GM18498 (cell line): ENCODE data around the gene FASTK.

Experiments used
- ATAC-seq: cut with Tn5 transposase; IDR thresholded peaks from one replicate; pipeline ENCODE4 v1.9.1; 2021; ENCODE audit warnings: mild to moderate bottlenecking, moderate library complexity; ENCODE audit not compliant: unreplicated experiment

The FASTK gene

DNA sequence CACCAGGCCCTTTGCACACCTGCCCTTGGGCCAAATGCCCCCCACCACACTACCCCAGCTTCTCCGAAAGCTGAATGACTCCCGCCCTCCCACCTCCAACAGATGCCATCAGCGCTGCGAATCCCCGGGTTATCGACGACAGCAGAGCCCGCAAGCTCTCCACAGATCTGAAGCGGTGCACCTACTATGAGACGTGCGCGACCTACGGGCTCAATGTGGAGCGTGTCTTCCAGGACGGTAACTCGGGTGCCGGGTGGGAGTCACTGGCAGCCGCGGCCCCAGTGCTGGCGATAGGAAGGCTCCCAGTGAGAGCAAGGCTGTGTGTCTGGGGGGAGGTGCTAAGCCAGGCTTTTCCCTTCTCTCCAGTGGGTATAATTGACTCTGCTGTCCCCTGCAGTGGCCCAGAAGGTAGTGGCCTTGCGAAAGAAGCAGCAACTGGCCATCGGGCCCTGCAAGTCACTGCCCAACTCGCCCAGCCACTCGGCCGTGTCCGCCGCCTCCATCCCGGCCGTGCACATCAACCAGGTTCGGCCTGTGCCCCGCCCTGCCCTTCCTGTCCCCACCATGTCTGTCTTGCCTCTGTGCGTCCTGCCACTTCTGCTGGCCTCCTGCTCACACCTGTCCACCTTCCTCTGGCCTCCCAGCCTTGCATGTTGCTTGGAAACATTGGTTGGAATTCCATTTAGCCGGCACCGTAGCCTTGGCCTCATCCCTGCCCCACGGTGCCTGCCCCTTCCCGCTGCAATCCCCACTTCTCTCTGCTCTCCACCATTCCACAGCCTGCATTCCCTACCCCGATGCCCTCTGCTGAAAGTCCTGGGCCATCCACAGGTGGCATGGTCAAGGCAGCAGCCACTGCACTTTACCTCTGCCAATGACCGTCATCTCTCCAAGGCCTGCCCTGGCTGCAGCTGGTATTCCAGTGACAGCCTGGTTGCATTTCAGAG is 37.8 kb upstream of the FASTK start:
- no peak for ATAC-seq

DNA sequence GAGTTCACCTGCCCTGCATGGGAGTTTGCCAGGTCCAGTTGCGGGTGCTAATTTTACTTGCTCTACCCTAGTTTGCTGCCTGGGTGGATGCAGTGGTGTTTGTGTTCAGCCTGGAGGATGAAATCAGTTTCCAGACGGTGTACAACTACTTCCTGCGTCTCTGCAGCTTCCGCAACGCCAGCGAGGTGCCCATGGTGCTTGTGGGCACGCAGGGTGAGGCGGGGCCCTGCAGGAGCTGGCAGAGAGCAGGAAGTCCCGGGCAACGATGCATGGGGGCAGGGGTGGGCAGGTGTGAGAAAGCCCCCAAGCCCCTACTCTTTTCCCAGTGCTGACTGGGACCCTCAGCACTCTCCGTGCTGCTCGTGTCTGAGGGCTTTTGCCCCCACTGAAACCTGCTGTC is 37.0 kb upstream of the FASTK start:
- no peak for ATAC-seq

DNA sequence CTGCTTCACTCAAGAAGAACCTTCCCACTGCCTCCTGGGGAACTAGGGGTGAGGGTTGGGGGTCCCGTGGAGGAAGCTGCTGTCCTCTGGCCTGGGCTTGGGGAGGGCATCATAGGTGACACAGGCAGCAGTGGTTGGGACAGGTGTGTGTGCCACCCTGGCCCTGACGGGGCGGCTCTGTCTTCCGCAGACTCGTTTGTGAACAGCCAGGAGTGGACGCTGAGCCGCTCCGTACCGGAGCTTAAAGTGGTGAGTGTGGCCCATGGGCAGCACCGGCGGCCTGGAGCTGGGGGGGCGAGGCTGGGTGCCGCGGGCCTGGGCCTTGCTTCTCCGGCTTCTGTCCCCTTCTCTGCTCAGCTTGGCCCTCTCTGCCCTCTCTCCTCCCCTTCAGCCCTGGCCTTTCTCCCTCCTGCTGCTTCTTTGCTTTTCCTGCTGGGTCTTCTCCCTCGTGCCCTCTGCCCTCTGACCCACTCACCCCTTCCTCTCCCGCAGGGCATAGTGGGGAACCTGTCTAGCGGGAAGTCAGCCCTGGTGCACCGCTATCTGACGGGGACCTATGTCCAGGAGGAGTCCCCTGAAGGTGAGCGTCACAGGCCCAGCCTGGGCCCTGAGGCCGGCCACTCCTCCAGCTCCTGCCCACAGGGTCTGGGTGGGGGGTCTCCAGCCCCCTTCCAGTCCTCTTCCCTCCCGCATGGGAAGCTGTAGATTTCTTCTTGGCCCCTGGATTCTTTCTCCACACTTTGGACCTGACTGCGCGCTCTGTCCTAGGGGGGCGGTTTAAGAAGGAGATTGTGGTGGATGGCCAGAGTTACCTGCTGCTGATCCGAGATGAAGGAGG is 36.2 kb upstream of the FASTK start:
- no peak for ATAC-seq

DNA sequence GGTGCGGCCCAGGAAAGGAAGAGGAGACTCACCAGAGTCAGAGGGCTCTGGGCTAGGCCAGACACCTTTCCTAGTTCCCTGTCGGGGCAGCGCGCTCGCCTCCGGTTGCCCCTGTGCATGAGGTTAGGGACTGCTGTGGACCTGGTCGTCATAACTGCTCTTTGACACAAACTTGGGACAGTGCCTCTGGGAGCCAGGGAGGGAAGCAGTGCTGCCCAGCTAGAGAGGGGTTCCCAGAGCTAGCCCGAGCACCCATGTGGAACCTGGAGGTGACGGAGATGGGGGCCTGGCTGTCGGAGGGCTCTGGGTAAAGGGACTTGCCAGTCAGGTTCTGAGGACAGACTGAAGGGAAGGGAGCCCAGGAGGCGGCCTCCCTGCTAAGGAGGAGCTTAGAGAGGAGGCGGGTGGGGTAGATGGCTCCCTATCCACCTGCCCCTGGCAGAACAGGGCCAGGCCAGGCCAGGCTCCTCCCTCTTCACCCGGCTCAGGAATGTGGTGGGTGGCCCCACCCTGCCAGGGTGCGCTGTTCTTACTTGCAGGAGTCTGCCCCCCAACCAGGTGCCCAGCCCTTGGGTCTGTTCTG is 35.3 kb upstream of the FASTK start:
- ATAC-seq: no peak

DNA sequence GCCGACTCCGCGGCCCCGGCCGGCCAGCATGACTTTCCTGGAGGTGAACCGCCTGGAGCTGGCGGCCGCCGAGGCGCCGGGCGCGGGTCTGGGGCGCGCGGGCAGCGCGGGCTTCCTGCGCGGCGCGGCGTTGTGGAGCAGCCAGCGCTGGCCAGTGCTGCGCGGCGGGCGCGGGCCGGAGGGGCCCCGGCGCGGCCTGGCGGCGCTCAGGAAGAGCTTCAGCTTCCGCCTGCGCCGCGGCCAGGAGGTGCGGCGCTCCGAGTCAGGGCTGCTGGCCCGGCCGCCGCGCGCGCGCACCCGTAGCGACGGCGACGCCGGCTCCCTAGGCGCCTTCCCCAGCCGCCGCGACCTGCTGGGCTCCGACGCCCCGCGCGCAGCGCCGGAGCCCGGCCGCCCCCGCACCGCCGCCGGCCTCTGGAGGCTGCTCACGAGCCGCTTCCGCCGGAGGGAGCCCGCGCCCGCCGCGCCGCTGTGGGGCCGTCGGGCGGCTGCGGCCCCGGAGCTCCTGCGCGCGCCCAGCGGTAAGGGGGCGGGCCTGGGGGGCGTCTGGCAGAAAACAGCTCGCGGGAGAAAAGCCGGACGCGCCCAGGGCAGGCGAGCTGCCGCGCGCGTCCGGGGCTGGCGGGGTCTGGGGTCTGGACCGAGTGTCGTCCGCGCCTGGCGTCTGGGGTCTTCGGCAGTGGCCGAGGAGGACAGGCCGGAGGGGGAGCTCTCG is 34.7 kb upstream of the FASTK start:
- ATAC-seq: no peak

DNA sequence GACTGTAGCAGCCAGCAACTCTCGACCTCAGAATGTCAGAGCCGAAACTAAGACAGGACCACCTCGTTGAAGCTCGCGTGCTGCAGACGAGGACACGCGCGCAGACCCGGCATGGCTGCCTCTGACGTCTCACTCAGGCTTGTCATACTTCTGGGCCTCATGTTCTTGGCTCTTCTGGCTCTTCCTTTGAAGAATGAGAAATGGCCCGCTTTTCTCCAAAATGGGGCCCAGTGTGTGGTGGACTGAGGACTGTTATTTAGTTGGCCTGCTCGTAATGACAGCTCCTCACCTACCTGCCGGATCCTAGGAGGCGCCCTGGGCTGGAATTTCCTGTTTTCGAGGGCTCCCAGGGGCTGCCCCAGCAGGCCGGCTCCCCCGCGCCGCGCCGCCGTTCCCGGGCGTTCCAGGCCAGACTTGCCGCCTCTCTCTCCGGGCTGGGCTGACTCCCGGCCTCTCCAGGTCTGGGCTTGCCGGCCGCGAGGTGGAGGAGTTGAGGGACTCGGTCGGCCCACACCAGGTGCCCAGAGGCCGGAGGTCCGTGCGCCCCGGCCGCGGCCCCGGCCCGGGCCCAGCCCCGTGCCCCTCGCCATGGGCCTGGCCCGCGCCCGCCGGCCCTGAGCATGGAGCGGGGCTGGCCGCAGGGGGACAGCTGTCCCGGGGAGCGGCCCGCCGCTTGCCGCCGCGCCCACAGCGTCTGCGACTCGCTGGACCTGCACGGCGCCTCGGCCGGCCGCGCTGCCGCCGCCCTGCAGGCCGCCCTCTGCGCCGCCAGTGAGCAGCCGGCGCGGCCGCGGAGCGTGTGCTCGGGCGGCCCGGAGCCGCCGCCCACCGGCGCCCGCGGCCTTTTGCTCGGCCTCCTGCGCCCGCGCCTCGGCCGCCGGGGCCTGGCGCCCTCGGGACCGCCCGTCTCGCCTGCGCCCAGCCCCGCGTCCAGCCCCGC is 33.8 kb upstream of the FASTK start:
- no peak for ATAC-seq

DNA sequence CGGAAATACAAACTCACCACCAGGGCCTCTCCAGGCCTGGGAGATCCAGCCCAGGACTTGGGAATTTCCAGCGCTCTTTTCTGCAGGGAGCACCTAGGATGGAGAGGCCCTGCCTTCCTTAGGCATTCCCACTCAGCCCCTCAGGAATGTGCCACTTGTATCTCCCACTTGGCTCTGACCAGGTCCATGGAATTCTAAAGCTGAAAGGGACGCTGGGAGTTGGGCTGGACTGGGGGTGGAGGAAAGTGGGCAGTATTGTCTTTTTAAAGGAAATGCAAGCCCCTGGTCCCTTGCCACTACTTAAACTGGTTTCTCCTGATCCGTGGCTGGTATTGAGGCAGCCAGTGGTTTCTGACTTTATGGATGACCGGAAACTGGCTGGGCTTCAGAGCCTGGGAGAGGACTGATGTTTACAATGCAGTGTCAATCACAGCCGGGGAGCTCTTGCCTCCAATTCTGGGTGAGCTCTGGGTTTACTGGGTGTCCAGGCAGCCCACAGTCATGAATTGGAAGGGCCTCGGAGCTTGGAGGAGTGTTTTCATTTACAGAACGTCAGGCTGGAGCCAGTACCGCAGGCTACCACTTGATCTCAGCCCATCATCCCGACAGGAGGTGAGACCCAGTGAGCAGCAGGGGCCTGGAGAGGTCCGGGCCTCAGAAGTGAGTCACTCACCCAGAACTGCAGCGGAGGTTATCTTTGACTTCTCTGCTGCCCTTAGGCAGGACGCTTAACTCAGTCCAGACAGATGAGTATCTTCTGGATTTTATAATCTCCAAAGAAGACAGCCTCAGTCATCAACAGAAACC is 32.9 kb upstream of the FASTK start:
- no peak for ATAC-seq

DNA sequence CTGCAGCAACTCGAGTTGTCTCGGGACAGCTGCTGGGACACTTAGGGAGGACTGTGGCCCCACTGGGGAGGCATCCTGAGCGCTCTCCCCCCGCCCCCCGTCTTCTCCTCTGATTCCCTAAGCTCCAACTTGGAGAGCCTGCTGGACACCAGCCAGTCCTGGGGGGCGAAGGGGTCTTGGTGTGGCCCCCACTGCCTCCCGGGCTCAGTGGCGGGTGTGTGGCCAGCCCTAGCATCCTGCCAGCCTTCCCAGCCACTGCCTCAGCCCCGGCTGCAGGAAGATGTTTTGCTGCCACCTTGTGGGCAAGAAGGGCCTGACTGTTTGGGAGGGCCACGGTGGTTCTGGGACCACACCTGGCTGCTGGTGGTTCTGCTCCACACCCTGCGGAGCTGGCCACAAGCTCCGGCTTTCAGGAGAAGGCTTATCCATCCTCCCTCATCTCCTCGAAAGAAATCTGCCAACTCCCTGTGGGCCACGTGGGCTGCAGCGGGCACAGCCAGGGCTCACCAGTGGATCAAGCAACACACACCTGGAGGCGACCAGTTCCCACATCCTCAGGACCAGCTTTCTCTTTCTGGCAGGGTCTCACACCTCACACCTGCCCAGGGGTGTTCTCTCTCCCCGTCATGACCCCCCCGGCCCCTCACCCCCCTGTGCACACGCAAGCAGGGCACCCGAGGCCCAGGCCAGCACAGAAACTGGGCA is 30.5 kb upstream of the FASTK start:
- ATAC-seq: peak; percentile 76

DNA sequence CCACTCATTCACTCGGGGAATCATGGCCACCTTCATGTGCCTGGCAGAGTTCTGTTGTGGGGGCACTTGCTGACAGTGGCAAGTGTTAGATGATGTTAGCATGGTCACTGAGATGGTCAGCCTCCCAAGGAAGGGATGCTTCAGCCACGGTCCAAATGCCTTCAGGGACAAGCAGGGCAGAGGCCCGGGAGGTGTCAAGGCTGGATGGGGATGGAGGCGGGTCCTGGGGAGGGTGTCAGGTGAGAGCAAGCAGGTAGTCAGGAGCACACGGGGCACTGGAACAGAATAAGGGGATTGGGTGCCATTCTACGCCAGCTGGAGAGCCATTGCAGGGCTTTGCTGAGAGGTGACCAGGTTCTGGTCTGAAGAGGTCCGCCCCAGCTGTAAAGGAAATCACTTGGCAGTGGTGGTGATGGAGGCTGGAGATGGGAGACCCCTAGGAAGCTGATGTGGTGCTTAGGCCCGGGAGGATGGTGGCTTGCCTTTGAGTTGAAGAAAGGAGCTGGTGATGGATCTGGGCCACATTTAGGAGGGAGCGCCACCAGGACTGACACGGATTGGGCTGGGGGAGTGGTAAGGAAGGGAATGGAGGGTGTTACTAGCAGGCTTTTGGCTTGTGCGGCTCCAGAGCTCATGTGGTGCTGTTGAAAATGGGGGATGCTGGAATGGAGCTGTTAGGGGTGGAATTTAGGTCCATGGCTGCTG is 29.8 kb upstream of the FASTK start:
- ATAC-seq: no peak

DNA sequence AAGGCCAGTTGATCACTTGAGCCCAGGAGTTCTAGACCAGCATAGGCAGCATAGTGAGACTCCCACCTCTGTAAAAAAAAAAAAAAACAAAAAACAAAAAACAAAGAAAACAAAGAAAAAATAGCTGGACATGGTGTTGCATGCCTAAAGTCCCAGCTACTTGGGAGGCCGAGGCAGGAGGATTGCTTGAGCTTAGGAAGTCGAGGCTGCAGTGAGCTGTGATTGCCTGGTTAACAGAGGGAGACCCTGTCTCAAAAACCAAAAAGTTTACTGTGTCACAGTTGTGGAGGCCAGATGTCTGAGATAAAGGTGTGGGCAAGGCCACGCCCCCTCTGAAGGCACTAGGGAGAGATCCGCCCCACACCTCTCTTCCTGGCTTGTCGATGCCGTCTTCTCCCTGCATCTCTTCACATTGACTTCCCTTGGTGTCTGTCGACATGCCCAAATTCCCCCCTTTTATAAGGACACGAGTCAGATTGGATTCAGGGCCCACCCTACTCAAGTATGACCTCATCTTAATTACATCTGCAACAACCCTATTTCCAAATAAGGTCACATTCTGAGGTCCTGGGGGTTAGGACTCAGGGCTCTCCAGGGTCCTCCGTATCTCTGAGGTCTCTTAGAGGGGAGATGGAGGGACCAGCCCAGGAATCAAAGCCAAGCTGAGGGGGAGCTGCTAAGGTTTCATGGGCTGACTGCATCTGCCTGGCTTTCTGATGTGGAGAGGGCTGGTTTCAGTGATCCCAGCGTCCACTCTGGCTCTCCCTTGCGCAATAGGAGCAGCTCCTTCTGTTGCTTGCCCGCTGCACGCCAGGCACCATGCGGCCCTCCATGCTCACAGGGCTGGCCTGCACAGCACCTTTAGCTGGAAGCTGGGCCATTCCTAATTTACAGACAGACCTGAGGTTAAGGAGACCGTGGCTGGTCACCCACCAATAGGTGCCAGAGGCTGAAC is 28.8 kb upstream of the FASTK start:
- ATAC-seq: no peak

DNA sequence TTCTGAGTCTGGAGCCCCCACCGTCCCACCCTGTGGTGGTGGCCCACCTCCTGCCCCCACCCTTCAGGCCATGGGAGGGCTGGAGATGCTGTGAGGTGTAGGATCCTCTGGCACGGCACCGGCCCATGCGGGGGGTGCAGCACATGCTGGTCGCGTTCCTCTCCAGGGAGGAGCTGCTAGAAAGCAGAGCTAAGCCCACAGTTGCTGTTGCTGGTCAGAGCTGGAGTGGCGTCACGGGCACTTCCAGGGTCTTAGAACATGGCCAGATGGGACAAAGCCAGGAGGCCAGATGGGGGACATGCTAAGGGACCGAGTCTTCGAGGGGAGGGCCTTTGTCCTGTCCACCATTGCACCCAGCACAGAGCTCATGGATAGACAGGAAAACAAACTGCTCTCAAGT is 27.3 kb upstream of the FASTK start:
- ATAC-seq: no peak

DNA sequence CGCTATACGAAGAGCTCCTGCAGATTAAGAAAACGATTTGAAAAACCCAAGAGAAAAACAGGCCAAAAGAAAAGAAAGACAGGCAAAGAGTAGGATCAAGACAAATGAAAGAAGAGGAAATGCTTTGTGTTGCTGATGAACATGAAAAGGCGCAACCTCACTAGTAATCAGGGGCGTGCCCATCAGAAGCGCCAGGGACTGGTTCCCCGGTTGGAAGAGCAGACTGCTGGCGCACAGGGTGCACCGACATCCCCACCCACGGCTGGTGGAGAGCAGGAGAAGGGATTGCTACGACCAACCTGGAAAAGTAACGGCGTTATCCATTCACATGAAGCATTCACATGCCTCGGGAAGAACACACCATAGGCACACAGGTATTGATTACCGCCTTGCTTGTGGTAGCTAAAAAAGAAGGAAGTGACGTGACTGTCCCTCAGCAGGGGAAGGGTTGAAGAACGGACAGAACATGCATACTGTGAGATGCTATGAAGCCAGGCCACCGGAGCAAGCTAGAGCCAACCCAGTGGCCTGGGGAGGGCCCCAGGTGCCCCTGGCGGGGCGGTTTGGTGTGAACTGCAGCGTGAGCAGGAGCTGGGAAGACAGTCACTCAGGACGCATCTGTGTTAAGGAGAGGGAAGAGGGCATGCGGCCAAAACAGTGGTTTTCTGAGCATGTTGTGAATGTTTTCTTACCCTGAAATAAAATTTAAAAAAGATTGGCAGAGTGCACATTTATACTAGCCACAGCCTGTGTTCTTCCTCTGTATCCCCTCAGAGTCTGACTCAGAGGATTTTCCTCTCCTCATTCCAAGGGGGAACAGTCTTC is 24.0 kb upstream of the FASTK start:
- no peak for ATAC-seq

DNA sequence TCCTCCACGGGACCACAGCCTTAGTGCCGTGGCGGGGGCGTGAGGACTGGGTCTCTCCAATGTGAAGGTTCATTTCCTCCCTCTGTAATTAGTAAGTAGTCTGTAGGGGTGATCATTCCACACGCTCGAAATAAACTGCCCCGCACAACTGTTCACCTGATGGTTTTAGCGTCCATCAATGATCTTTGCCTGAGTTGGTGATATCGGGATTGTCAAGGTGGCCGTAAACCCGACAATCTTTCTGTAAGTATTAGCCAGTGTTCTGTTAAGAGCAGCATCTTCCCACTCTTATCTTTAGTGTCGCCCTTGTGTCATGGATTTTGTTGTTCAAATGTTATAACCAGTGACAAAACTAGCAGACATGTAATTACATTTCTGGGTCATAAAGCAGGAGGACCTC is 23.4 kb upstream of the FASTK start:
- ATAC-seq: no peak

DNA sequence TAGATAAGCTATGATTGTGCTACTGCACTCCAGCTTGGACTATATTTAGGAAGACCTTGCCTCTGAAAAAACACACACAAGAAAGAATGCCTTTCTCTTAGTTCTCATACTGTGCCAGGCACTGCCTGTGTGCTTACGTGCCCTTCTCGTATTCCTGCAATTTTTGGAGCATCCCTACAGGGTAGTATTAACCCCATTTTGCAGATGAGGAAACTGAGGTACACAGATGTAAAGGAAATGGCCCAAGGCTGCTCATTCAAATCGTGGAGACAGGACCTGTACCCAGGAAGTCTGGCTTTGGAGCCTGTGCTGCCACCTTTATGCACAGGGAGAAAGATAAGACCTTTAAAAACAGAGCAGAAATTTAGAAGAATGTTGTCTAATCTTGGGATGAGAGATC is 22.4 kb upstream of the FASTK start:
- ATAC-seq: no peak

DNA sequence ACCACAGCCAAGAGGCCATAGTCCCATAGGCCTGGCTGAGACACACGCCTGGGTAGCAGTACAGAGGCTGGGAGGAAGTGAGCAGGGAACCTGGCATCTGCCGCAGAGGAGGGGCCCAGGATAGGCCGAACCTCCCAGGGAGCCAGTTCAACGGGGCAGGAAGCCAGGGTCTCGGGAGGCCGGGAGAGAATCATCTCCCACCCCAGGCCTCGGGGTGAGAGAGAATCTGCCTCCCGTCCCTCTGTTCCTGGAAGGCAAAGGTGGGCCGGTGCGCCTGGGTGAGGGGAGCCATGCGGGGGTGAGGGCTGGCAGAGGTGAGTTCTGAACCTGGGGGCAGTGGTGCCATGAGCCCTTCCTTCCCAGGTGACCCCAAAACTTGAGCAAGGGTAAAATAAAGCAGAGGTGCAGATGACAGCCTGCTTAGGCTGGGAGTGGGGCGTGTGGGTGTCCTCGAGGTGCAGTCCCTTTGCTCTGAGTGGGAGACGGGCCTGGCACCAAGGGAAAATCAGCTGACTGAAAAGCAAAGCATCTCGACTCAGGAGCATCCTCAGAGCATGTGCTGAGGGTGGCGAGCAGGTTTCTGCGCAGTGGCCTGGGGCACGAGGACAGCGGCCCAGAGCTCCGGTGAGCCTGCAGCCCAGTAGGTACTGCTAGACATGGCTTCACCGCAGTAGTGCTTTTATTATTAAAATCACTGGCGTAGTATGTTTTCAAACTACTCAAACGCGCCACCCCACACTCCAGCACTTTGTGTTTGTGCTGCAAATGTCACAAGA is 21.2 kb upstream of the FASTK start:
- ATAC-seq: no peak
